GM19238 (cell line): ENCODE results near the gene BIRC6.

Experiments
- DNase-seq: peaks from one replicate; pipeline ENCODE4 v3.0.0; 2011; ENCODE audit warnings: low spot score; ENCODE audit not compliant: insufficient read length

Gene BIRC6

DNA sequence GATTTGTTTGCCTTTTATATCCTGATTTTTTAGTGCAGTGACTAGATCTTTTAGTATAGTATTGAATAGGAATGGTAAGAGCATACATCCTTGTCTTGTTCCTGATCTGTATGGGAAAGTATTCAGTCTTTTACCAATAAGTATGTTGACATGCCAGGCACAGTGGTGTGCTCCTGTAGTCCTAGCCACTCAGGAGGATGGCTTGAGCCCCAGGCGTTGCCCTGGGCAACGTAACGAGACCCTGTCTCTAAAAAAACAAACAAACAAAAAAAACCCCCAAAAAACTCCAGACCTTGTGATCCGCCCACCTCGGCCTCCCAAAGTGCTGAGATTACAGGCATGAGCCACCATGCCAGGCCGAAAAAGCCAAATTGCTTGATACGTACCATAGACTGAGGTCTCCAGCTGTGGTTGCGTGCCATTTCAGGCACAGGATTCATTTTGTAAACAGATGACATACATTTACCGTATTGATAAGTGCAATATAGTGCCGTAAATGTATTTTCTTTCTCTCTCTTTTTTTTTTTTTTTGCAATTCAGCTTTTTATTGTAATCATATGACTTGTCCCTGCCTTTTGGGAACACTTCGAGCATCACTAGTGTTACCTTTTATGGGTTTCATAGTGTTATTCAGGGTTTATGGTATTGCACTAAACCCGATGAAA lies 18.5 kb downstream of the BIRC6 start:
- DNase-seq, result no peak

DNA sequence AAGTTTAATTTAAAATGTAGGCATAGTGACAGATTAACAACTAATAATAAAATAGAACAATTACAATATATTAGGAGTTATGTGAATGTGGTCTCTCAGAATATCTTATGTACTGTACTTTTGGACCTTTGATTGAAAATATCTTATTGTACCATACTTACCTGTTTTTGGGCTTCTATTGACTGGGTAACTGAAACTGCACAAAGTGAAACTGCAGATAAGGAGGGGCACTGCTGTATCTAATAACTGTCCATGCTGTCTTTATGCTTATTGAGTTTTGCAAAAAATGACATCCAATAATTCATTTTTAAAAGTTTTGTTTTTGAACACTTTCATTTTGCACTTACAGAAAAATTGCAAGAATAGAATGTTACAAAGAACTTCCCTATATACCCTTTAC lies 19.9 kb downstream of the BIRC6 start:
- DNase-seq, result no peak

DNA sequence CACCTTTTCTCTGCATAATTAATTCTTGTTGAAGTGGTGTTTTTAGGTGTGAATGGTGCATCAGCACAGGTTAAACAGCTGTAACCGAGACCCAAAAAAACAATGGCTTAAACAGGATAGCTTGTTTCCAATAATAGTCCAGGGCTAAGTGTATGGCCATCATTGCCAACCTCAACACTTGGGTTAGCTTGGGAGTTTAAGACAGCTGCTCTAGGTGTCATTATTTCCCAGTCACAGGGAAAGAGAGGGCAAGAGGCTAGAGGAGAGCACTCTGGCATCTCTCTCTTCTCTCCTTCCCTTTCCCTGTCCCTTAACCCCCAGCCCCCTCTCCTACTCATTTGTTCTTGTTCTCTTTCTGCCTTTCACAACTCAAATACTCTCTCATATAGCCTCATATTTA lies 21.1 kb downstream of the BIRC6 start:
- no peak for DNase-seq

DNA sequence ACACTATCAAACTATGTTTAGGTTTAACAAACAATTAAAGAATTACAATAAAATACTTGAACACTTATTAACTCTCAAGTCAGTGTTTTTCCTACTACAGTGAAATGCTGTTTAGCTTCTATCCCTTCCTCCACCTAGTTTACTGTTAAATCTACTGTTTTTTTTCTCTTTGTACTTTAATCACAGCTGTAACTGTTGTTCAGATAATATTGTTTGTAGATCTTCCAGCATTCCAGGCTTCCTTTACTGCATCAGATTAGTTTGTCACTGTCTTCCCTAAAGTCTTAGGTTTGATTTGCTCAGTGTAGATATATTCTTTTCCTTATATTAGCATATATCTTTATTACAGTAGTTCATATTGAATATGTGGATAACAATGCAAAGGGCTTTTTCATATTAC lies 22.5 kb downstream of the BIRC6 start:
- no peak for DNase-seq

DNA sequence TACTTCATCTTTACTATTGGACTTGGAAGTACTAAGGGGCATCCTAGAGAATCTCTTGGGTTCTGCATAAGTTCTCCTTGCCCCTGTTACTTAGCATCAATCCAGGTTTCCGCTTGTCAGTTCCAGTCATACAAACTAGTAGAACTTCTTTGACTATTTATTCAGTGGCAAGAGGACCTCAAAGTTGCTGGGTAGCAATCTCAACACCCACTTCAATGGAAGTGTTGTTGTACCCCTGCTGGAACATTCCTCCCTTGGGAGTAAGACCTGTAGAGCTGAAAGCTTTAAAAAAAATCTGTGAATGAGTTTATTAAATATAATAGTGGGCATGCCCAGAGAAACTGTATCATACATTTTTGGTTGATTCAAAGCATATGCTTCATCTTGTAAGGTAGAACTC lies 27.0 kb downstream of the BIRC6 start:
- no peak for DNase-seq

DNA sequence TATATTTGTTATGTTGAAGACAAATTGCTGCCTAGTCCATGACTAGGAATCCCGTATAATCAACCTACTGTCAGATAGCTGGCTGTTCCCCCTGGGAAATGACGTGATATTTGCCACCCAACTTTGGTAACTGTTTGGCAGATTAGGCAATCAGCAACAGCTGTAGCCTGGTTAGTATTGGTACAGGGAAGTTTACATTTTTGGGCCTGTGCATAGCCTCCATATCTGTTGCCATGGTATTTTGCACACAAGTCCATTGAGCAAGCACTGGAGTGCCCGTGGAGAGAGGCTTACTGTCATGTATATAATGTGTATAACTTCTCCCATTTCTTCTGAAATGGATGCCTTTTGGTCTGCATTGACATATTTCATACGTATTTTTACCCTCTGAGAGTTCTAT lies 27.7 kb downstream of the BIRC6 start:
- DNase-seq, result no peak

DNA sequence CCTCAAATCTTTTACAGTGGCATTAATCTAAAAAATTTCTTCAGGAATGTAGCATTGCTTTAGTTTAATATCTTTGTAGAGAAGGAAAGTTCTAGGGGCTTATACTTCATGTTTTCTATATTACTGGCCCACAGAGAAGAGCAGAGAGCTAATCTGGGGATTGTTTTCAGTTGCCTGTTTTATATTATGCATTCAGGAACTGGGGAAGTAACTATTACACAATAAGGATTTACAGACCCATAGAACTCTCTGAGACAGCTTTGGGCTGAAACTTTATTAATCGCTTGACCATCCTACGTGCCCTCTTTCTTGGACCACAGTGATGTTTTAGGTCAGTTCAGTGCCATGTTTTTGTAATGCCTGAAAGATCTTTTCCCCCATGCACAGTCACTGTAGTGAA lies 29.9 kb downstream of the BIRC6 start:
- DNase-seq, result no peak

DNA sequence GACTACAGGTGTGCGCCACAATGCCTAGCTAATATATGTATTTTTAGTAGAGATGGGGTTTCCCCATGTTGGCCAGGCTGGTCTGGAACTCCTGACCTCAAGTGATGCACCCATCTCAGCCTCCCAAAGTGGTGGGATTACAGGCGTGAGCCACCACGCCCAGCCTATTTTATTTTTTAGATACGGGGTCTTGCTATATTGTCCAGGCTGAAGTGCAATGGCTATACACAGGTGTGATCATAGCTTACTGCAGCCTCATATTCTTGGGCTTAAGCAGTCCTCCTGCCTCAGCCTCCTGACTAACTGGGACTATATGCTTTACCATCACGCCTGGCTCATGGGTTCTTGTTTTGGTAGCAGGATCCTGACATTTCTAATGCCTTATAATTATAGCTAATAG lies 42.4 kb downstream of the BIRC6 start:
- no peak for DNase-seq

DNA sequence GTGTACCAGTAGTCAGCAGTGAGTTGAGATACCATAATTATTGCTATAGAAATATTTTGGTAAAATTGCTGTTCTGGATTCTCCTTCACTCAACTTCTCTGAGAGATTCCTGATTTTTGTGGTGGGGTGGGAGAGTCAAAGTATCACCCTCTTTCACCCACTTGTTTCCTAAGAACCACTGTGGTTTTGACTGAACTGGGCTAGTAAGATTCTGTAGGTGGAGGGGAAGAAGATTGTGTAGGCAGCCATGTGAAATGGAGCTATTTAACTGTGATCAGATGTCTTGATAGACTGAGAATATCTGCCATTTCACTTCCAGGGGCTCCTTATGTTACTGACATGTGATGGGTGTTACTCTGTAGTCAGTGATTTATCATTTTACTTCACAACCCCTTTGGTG lies 45.3 kb downstream of the BIRC6 start:
- DNase-seq, result no peak

DNA sequence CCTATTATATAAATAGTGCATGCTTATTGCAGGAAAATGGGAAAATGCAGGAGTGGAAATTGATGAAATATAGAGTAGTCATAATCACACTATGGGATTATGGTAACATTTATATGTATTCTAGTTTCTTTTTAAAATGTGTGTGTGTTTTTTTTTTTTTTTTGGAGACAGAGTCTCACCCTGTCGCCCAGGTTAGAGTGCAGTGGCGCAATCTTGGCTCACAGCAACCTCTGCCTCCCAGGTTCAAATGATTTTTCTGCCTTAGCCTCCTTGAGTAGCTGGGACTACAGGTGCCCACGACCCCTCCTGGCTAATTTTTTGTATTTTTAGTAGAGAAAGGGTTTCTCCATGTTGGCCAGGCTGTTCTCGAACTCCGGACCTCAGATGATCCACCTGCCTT lies 47.0 kb downstream of the BIRC6 start:
- no peak for DNase-seq

DNA sequence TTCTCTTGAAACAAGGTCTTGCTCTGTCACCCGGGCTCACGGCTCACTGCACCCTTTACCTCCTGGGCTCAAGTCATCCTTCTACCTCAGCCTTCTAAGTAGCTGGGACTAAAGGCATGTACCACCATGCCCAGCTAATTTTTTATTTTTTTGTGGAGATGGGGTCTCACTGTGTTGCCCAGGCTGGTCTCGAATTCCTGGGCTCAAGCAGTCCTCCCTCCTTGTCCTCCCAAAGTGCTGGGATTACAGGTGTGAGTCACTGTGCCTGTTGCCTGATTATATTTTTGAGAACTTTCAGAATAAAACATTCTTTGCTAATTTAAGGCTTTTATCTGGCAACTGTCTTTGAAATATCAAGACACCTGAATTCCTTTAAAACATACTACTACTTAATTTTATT lies 47.9 kb downstream of the BIRC6 start:
- no peak for DNase-seq

DNA sequence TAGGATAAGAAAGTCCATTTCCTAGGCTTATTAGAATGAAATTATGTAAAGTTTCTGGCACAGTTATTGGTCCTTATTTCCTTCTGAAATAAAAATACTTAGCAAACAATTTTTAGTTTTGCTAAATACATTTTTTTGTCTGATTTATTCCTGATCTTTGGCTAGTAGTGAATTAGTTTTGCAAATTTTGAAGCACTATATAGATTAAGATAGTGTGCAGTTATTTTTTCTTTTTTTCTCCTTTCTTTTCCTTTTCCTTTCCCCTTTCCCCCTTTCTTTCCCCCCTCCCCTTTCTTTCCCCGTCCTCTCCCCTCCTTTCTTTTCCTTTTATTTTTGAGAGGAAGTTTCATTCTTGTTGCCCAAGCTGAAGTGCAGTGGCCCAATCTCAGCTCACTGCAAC lies 59.7 kb downstream of the BIRC6 start:
- DNase-seq, result no peak

DNA sequence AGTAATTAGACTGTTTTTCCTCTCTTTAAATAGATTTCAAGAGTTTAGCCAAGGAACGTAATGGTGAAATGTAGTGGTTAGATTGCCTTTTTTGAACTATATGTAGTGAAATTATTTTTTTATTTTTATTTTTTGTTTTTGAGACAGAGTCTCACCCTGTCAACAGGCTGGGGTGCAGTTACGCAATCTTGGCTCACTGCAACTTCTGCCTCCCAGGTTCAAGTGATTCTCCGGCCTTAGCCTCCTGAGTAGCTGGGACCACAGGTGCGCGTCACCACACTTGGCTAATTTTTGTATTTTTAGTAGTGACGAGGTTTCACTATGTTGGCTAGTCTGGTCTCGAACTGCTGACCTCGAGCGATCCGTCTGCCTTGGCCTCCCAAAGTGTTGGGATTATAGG lies 60.8 kb downstream of the BIRC6 start:
- DNase-seq, result no peak

DNA sequence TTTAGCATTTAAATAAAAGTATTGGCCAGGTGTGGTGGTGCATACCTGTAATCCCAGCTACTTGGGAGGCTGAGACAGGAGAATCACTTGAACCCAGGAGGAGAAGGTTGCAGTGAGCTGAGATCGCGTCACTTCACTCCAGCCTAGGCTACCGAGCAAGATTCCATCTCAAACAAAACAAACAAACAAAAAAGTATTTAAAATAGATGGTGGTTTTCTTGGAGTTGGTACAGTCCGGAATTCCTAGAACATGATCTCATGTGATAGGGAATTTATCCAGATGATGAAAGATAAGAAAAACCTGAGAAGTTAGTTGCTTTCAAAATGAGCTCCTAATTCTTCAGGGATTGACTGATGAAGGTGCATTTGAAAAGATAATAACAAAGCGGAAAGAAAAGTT lies 62.0 kb downstream of the BIRC6 start:
- no peak for DNase-seq

DNA sequence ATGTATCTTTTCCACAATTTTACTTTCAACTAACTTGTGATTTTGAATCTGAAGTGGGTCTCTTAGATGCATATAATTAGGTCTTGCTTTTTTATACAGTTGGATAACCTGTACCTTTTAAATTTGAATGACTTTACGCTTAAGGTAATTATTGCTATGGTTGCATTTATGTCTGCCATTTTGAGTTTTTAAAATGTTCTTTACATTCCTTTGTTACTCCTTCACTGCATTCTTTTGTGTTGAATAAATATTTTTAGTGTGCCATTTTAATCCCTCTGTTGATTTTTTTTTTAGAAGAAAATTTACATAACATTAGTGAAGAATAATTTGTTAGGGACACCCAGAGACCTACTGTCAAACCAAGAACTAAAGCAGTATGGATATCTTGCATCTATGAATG lies 65.3 kb downstream of the BIRC6 start:
- DNase-seq, result no peak

DNA sequence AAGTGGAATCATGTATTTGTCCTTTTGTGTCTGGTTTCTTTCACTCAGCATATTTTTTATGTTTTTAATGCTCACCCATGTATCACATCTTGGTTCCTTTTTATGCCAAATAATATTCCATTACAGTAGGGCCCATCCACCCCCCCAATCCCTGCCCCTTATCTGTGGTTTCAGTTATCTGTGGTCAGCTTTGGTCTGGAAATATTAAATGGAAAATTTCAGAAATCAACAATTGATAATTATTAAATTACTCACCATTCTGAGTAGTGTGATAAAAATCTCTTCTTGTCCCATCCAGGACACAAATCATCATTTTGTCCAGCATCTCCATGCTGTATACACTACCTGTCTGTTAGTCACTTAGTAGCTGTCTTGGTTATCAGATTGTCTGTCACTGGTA lies 66.7 kb downstream of the BIRC6 start:
- no peak for DNase-seq

DNA sequence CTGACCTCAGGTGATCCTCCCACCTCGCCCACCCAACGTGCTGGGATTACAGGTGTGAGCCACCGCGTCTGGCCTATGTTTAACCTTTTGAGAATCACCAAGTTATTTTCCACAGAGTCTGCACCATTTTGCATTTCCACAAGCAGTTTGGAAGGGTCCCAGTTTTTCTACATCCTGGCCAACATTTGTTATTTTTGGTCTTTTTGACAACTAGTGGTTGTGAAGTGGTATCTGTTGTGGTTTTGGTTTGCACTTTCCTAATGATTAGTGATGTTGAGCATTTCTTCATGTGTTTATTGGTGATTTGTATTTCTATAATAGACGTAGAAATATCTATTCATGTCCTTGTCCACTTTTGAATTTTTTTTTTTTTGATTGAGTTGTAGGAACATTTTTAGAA lies 67.9 kb downstream of the BIRC6 start:
- no peak for DNase-seq

DNA sequence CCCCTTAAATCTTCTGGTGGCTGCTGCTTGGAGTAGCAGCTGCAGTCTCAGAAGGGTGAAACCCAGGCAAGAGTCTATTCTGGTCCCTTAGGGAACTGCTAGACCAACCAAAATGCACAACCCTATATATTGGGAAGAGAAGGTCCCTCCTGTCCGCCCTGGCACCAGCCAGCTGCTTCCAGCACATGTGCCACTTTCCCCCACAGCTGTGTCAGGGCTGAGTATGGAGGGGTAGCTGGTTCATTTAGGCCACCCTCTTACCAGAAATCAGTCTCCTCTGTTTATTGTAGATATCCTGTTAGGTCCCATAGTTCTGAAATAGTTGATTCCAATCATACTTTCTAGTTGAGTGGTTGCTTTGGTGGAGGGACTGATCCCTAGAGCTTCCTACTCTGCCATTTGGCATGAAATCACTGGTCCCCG lies 68.9 kb downstream of the BIRC6 start:
- DNase-seq, result no peak

DNA sequence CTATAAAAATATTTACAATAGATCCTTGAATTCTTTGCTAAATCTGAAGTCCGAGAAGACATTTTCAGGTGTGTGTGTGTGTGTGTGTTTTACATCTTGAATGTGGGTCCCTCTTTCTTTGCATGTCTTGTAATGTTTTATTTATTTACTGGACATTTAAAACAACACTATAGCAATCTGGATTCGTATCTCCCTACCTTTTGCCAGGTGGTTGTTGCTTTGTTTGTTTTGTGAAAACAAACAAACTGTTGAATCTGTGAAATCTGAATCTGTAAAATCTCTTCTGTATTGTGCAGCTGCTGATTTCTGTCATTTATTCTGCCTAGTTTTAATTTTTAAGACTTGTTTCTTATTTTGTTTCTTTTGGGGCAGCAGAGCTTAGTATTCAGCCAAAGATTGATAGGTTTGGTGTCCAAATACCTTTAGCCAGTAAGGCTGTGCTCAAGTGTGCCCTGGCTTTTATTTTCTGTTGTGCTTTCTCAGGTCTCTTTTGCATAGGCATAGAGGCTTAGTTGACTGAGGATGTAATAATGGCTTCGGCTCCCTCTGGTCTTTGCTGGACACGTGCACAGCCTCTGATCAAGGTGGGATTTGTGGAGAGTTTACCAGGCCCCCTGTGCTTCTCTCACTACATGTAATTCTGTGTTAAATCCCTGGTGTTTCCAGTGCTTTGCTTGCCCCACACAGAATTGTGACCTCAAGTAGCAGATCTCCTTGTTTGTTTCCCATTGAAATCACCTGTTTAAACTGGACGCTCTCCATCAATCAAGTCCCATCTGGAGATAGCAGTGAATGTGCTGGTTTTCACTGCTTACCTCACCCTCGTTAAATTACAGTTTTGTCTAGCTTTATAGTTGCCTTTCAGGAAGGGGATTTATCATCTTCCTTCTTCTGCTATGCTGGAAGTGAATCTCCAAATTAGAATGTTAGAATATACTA lies 71.1 kb downstream of the BIRC6 start:
- no peak for DNase-seq

DNA sequence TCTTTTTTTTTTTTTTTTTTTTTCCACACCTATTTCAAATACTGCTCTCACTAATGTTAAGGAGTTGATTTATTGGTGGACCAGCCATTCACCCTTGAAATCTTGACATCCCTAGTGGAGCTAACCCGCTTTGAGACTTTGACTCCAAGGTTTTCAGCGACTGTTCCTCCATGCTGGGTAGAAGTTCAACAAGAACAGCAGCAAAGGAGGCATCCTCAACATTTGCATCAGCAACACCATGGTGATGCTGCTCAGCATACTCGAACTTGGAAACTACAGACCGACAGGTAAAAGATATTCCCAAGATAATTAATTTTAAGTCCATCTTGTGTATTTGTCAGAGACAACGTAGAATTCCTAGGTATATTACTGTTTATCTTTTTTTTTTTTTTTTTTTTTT lies 74.0 kb downstream of the BIRC6 start:
- DNase-seq, result no peak

DNA sequence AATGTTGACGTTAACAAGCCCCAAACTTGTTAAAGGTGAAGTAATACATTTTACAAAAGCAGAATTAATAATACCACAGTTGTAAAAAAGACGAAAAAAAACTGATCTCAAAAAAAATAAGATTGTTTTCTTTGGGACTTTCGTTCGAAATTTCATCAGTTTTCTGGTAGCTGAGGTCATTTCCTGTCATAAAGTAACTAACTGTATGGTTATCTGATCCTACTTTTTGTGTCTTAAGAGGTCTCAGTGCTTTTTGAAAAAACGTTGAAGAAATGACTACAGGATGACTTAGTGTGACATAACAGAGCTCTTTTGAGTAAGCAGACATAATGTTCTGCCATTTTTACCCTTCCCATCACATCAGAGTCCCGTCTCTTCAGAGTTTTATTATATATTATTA lies 79.3 kb downstream of the BIRC6 start:
- DNase-seq, result no peak

DNA sequence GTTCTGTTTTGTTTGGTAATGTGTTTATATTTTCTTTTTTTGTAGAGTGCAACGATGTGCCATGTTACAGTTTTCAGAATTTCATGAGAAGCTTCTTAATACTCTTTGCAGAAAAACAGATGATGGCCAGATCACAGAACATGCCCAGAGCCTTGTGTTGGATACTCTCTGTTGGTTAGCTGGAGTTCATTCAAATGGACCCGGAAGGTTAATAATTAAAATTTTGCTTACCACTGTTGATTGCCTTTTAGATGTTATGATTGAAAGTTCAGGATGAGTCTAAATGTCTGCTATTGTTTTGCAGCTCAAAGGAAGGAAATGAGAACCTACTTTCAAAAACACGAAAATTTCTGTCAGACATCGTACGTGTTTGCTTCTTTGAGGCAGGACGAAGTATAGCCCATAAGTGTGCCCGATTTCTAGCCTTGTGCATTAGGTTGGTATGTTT lies 85.2 kb downstream of the BIRC6 start:
- no peak for DNase-seq

DNA sequence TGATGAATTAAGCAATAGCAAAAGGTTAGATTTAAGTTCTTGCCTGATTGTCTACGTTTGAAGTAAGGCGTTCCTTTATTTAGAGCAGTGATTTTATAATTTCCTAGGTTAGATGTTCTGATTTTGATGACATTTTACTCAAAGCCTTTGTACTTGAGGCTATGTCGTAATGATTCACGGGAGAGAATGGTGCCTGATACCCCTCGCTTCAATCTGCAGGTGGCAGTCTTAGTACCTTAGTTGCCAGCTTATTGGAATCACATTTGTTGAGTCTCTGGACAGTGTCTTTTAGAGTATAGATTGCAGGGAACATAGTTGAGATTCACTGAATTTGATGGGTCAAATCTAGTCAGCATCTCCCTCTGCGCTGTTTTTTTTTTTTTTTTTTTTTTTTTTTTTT lies 89.5 kb downstream of the BIRC6 start:
- no peak for DNase-seq
